K562 treated with DMSO at 1 percent for 12 hours (cell line): ENCODE data around the gene MTG2. TPM values are rescaled to one million over a fixed set of nuclear protein-coding genes. Genes with fewer than 3 reads are reported as not detected.

Source experiments
- total RNA-seq: library from RNA; unstranded; fragments of 300-600 nt; gene quantifications from 2 replicates; pipeline ENCODE4 v1.2.3, GENCODE V29; 2022; ENCODE audit not compliant: insufficient read depth

MTG2 gene
- 37.3 and 43.0 TPM in 2 replicates for total RNA-seq

GRCh38 chr20:62182469-62183425, at the start of gene MTG2:
TSS of gene MTG2 (plus strand) at chr20:62183028. CDS start at chr20:62193421, 10,393 bp downstream.

DNA sequence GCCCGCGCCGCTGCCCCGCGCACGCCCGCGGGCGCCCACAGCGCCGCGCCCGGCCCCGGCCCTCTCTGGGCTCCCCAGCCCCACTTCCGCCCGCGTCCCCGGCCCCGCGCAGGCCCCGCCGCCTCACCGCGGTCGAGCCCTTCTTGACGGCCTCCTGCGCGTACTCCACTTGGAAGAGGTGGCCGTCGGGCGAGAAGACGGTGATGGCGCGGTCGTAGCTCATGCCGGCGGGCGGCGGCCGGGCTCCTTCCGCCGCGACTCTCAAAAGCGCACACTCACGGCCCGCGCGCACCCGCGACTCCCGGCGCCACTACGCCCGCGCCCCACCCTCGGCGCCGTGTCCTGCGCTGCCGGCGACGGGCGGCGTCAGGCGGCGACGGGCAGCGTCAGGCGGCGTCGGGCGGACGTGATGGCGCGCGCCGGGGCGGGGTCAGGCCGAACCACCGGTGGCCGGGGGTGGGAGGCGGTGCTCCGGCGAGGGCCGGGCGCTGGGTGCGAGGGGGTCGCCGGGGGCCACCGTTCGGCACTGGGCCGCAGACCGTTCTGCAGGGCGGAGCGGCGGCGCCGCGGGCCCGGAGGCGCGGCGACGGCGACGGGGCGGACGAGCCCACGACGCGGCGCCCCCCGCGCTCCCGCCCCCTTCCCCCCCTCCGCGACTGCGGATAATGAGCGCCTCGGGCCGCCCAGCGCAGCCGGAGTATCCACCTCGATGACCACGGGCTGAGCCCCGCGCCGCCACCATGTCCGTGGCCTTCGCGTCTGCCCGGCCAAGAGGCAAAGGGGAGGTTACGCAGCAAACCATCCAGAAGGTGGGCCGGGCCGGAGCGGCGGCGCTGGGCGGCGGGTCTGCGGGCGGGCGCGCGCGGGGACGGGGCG, 39.5 kb upstream of the MTG2 start, which contains the start of the genes PSMA7 and SS18L1:
TSS of gene PSMA7 (minus strand) at position 314 of the 876 bp plus-strand sequence. CDS start at position 223, 91 bp downstream.
TSS of gene SS18L1 (plus strand) at position 689 of the 876 bp plus-strand sequence. CDS start at position 741, 52 bp downstream.

GRCh38 chr20:62219992-62220665, 37.3 kb downstream of the MTG2 start, which contains the start of gene HRH3:
TSS of gene HRH3 (minus strand) at chr20:62220278. CDS start at chr20:62219970, 308 bp downstream.

DNA sequence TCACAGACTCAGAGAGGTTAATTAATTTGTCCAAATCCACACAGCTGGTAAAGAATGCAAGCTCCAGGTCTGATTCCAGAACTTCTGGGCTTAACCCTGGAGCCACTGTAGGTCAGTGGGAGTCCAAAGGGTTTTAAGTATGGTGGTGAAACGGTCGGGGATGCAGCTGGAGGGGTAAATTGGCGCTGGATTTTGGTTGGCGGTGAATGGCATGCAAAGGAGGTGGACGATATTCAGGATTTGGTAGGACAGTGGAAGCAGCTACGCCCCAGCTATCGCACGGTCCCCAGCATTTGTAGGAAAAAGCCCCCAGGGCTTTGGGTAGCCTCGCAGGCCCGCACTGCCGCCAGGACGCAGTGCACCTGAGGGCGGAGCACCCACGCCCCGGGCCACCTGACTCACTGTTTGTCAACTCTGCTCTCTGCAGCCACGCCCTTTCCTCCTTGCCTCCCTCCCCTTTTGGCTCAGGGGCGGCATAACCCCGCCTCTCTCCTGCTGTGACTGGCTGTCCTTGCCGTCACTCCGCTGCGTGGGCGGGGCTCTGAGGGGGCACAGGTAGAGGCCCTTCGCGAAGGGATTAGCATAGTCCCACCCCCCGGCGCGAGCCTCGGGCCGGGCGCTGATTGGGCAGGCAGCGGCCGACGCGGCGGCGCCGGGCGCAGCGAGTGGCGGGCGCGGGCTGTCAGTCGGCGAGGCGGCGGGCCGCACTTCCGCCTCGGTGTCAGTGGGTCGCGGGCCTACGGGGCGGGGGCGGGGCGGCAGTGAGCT, 55.2 kb downstream of the MTG2 start, which contains the start of gene OSBPL2:
TSS of gene OSBPL2 (plus strand) at position 721 of the 768 bp plus-strand sequence. CDS start 17,664 bp downstream, outside the sequence.

Other genes with a start within 250 kb of the MTG2 start
- 5.5 and 14.5 TPM in 2 replicates for gene TAF4, start 117.1 kb upstream of the MTG2 start, total RNA-seq
- gene LSM14B, start 60.6 kb upstream of the MTG2 start, total RNA-seq = 20.5 and 34.2 TPM in 2 replicates
- 426 and 559 TPM in 2 replicates for gene PSMA7, start 39.6 kb upstream of the MTG2 start, total RNA-seq
- 4.8 and 12.2 TPM in 2 replicates for gene SS18L1, start 39.3 kb upstream of the MTG2 start, total RNA-seq
- not detected in 2 replicates for gene HRH3, start 37.2 kb downstream of the MTG2 start, total RNA-seq
- 10.9 and 26.4 TPM in 2 replicates for gene OSBPL2, start 55.5 kb downstream of the MTG2 start, total RNA-seq
- gene ADRM1, start 120.0 kb downstream of the MTG2 start, total RNA-seq = 163 and 209 TPM in 2 replicates
- 31.7 and 36.7 TPM in 2 replicates for gene LAMA5, start 184.3 kb downstream of the MTG2 start, total RNA-seq
- 6,686 and 11,238 TPM in 2 replicates for gene RPS21, start 204.1 kb downstream of the MTG2 start, total RNA-seq
- gene CABLES2, start 224.3 kb downstream of the MTG2 start, total RNA-seq = 6.3 and 12.4 TPM in 2 replicates
- gene RBBP8NL, start 244.5 kb downstream of the MTG2 start, total RNA-seq = not detected in 2 replicates